ENCODE measurements around the gene BMERB1.

The BMERB1 gene

DNA sequence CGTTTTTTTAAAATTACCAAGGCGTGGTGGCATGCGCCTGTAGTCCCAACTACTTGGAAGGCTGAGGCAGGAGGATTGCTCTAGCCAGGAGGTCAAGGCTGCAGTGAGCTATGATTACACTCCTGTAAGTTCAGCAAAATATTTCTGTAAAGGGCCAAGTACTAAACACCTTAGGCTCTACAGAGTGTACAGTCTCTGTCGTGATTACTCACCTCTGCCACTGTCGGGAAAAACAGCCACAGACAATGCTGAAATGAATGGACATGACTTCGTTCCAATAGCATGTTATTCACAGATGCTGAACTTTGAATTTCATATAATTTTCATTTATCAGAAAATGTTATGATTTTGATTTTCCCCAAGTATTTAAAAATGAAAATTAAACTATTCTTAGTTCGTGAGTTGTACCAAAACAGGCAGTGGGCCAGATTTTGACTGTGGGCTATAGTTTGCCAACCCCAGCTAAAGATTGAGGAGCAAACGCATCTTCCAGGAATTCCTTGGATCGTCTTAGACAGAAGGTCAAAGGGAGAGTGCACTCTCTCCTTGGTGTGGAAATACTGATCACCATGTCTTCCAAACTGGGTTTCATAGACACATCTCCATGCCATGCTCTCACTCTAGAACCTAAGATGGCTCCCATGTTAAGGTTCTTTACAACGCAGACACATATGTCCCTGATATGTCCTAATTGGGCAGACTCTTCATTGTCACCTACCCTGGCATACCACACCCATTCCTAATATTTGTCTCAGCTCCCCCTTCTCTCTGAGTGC lies 119.1 kb downstream of the BMERB1 start:
- ChIA-PET CTCF (no interaction called here), POLR2A (no interaction called here)
- DNase-seq (ENCODE audit: extremely low spot score): no peak
- no peak for TF ChIP-seq CTCF (IDR thresholded peaks at IDR 0.05; ENCODE audit: control extremely low read depth, extremely low read depth, low read depth, missing control alignments)

- CTCF ChIA-PET: interaction anchor here (1.5 kb wide), 1 partner anchor 17 kb away, joined by 4 read pairs; no protein-coding TSS in a partner anchor
- POLR2A ChIA-PET: no interaction called here
- no peak for TF ChIP-seq CTCF (IDR thresholded peaks at IDR 0.05; ENCODE audit: control extremely low read depth, extremely low read depth, low read depth, missing control alignments)
- DNase-seq (ENCODE audit: extremely low spot score): no peak
Measured at GRCh38 chr16:15556130-15556529, 121.7 kb downstream of the BMERB1 start.

- DNase-seq (ENCODE audit: extremely low spot score): no peak
- ChIA-PET CTCF (no interaction called here), POLR2A (no interaction called here)
- no peak for TF ChIP-seq CTCF (IDR thresholded peaks at IDR 0.05; ENCODE audit: control extremely low read depth, extremely low read depth, low read depth, missing control alignments)
Measured at GRCh38 chr16:15557258-15557657, 122.9 kb downstream of the BMERB1 start.

GRCh38 chr16:15559176-15559575 lies 124.8 kb downstream of the BMERB1 start:
- ChIA-PET CTCF (interaction anchor here (1.1 to 2.2 kb wide), 4 partner anchors 8 to 21 kb away, joined by 3 to 11 read pairs (median 6); no protein-coding TSS in a partner anchor), POLR2A (no interaction called here)
- no peak for DNase-seq (ENCODE audit: extremely low spot score)
- no peak for TF ChIP-seq CTCF (IDR thresholded peaks at IDR 0.05; ENCODE audit: control extremely low read depth, extremely low read depth, low read depth, missing control alignments)

DNA sequence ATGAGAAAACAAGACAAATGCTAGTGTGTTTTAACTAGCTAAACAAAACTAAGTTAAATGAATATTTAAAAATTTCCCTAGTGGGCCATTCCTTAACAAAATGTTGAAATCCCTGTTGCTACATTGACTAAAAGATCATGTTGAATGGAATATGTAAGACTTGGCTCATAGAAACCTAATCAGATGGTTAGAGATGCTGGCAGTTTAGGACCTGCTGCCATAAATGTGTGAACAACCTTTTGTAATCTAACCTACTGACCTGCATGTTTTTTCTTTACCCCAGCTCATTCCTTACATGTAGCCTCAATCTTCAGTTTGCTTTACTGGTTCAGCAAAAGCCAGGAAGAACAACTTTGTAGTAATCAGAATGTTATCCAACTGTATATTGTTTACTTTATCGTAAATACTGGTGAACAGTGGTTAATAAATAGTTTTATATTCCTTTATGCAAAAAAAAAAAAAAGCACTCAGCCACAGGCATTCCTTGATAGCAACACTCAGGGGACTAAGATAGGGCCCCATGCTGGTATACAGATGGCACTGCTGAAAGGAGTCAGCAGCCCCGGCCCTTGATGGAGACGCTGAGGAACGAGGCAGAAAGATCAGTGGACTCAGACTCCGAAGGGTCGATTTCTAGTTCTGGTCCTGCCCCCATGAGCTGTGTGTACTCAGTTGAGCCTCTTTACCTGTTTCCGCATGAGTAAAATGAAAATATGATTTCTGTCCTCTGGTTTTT lies 130.4 kb downstream of the BMERB1 start:
- POLR2A ChIA-PET: no interaction called here
- TF ChIP-seq CTCF (IDR thresholded peaks at IDR 0.05; ENCODE audit: control extremely low read depth, extremely low read depth, low read depth, missing control alignments): no peak
- DNase-seq (ENCODE audit: extremely low spot score): no peak
- CTCF ChIA-PET: interaction anchor here (1.1 to 1.7 kb wide), 3 partner anchors 12 to 17 kb away, joined by 3 to 5 read pairs (median 3); no protein-coding TSS in a partner anchor

DNA sequence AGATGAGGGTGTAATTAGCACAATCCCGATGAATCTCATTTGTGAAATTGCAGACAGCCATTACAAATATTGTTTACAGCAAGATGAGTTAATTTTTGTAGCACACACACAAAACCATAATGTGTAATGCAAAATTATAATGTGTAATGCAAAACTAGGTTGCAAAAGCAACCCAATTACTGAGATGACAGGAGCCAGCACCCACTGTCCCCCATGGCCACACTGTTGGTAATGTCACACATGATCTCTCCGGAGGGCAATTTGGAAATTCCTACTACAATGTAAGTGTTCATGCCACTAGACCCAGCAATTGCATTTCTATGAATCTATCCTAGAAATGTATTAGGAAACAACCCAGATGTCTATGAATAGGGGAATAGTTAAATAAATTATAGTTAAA lies 131.7 kb downstream of the BMERB1 start:
- no peak for TF ChIP-seq CTCF (IDR thresholded peaks at IDR 0.05; ENCODE audit: control extremely low read depth, extremely low read depth, low read depth, missing control alignments)
- ChIA-PET CTCF (no interaction called here), POLR2A (no interaction called here)
- no peak for DNase-seq (ENCODE audit: extremely low spot score)

Measured in GM10248 (cell line).